GM10847 (cell line): ENCODE data around the gene ZNF394.

ENCODE experiments used
- POLR2A ChIP-seq: IDR thresholded peaks from 2 replicates; pipeline ENCODE4 v1.6.1; 2011; ENCODE audit not compliant: insufficient read length; ENCODE audit errors: extremely low read depth

Gene ZNF394

GRCh38 chr7:99497766-99498545 lies 2.1 kb downstream of the ZNF394 start:
- no peak for TF ChIP-seq POLR2A

DNA sequence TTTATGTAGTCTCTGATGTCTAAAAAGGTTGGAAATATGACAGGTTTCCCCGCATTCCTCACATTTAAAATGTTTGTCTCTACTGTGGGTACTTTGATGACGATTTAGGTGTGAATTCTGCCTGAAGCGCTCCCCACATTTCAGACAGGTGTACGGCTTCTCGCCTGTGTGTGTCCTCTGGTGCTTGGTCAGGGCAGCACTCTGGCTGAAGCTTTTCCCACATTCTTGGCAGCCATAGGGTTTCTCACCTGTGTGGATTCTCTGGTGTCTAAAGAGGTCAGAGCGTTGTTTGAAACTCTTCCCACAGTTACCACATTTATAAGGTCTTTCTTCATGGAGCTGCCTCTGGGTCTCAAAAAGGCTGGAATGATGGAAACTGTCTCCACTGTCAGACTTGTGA lies 6.3 kb downstream of the ZNF394 start:
- no peak for TF ChIP-seq POLR2A

DNA sequence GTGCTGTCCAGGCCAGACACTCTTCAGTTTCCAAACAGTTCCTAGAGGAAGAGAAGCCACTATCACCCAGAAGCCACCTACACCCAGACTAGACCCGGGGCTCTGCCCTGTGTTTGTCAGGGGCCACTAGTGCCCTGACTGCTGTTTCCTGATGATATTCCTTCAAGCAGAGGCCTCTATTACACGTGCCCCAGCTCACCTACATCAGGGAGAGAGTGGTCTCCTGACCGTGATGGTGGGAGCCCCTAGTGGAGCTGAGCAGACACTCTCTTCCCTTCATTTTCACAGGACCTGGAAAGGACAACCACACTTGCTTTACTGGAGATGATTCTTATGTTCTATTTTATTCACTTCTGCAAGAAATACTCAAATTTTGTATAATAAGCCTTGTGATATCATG lies 9.2 kb downstream of the ZNF394 start:
- no peak for TF ChIP-seq POLR2A

- no peak for TF ChIP-seq POLR2A
Measured at GRCh38 chr7:99489235-99489634, 10.8 kb downstream of the ZNF394 start.

- no peak for TF ChIP-seq POLR2A
Measured at GRCh38 chr7:99485094-99485493, 15.0 kb downstream of the ZNF394 start.

GRCh38 chr7:99478464-99479440 lies 21.3 kb downstream of the ZNF394 start:
- no peak for TF ChIP-seq POLR2A

DNA sequence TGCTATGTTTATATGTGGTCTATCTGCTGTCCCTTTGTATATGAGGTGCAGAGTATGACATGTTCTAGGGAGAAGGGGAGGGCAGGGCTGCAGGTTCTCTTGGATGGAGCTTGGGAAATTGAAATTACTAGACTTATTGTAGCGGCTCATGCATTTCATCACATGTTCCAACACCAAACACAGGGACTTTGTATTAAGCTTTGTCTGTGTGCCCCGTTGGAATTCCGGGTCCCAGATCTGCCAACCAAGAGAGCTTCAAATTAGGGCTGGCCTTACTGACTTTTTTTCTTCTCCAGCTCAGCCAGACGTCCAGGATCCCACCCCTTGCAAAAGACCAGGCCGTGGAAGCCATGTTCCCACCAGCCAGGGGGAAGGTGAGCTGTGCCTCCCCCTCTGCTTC lies 24.0 kb downstream of the ZNF394 start:
- TF ChIP-seq POLR2A: no peak

DNA sequence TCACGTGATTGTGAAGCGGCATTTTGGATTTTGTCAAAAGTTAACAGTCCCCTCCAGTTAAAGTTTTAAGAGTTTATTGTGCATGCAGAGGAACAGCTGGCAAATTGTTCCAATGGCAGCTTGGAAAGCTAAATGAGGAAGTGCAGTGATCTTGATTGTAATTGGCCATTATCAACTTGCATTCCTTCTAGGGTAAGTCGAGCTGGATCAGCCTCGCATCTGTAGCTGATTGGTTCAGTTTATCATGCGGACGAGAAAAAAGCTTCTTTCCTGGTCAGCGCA lies 26.8 kb downstream of the ZNF394 start:
- TF ChIP-seq POLR2A: no peak

DNA sequence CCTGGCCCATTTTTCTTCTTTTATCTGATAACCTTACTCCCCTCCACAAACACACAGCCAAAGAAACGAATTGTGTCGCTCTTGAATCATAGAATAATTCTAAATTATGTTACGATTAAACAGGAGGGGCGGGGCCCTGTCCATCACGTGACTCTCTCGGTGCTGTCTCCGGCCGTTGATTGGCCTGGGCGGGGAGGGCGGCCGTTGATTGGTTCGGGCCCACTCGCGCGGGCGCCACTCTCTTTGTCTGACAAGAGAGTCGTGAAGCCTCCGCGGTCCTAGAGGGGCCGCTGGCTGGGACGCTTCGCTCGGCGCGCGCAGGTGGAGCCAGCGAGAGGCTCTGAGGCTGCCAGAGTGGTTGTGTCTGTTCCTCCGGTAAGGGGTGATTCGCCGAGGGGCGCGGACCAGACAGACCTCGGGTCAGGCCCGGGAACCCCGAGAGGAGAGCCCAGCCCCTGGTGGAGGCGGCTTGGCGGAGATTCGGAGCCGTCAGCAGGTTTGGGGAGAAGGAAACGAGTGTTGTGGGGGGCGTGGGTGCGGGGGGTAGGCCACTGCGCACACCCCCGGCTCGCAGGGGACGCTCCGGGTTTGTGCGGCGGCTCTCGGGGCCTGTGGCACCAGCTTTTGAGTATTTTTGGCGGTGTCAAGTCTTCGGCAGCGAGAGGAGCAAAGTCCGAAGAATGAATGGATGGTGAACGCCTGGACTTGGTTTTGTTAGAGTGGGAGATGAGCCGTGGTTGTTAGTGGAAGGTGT lies 27.3 kb downstream of the ZNF394 start, which contains the start of gene ZNF789:
TSS of gene ZNF789 (plus strand) at position 330 of the 754 bp plus-strand sequence. CDS start 3,567 bp downstream, outside the sequence.
- TF ChIP-seq POLR2A: peak; percentile 81

GRCh38 chr7:99469381-99470065 lies 30.6 kb downstream of the ZNF394 start:
- no peak for TF ChIP-seq POLR2A

DNA sequence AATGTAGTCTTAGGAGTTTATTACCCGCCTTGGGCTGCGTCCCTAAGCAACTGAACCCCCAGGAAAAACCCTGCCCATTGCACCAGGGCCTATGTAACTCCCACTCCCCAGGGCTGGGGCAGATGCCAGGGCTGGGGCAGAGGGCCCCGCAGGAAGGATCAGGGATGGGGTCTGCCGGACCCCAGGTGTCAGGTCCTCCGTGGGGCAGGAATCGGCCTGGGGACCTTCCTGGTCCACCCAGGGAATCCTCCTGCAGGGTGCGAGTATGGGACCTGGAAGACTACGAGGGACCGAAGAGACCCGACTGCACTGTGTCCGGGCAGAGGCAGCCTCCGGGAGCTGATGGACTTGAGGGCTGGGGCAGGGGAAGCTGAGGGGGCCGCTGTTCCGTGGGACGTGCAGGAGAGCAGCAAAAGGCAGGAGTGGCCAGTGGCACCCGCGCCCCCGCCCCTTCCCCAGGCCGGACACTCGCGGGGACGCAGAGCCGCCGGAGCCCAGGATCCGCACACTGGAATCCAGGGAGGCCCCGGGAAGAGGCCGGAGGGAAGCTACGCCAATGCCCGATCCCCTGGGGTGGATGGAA lies 31.7 kb downstream of the ZNF394 start:
- TF ChIP-seq POLR2A: no peak

- TF ChIP-seq POLR2A: no peak
Measured at GRCh38 chr7:99465421-99465768, 34.7 kb downstream of the ZNF394 start.

DNA sequence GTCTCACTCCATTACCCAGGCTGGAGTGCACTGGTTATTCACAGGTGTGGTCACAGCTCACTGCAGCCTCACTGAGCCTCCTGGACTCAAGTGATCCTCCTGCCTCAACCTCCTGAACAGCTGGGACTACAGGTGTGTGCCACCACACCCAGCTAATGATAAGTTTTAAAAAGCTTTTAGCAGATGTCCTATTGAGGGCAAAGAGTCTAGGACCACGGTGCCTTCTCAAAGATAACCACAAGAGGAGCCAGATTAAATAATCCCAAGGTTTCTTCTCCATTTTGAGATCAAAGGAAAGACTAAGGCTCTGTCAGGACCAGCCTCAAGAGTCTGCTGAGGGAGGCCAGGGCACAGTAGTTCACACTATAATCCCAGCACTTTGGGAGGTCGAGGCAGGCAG lies 38.9 kb downstream of the ZNF394 start:
- TF ChIP-seq POLR2A: no peak

DNA sequence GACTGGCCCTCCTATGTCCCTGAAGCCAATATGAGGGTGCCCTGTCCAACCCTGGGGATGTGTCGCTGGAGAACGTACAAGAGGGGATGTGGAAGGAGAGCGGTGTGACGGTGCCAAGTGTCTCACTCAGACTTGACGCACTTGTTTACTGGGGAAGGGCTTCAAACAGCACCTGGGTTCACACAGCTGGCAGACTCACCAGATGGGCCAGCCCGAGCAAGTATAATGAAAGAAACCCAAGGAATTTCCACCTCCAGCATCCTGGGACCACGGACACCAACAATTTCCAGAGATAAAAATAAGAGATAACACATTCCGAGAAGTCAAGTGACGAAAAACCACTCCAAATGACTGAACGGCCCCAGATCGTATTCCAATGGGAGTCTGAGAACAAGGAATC lies 39.4 kb downstream of the ZNF394 start:
- no peak for TF ChIP-seq POLR2A

GRCh38 chr7:99459087-99459486 lies 41.0 kb downstream of the ZNF394 start:
- no peak for TF ChIP-seq POLR2A
